VCaP (cell line): ENCODE data around the gene RIPK3.
"Not testable (repeated sequence)": the region's sequence is repeated elsewhere in the genome, so short reads cannot be mapped to it uniquely, and the experiment has no call there.

Source experiments
- H3K27ac ChIP-seq: fragments of 450-650 bp; 2 replicates; pipeline ENCODE4 v1.5.1; 2017
- CTCF ChIP-seq: fragments of 450-650 bp; conservative IDR thresholded peaks from 2 replicates; pipeline ENCODE4 v1.5.1; 2017; ENCODE audit warnings: mild to moderate bottlenecking, moderate library complexity

RIPK3 gene

DNA sequence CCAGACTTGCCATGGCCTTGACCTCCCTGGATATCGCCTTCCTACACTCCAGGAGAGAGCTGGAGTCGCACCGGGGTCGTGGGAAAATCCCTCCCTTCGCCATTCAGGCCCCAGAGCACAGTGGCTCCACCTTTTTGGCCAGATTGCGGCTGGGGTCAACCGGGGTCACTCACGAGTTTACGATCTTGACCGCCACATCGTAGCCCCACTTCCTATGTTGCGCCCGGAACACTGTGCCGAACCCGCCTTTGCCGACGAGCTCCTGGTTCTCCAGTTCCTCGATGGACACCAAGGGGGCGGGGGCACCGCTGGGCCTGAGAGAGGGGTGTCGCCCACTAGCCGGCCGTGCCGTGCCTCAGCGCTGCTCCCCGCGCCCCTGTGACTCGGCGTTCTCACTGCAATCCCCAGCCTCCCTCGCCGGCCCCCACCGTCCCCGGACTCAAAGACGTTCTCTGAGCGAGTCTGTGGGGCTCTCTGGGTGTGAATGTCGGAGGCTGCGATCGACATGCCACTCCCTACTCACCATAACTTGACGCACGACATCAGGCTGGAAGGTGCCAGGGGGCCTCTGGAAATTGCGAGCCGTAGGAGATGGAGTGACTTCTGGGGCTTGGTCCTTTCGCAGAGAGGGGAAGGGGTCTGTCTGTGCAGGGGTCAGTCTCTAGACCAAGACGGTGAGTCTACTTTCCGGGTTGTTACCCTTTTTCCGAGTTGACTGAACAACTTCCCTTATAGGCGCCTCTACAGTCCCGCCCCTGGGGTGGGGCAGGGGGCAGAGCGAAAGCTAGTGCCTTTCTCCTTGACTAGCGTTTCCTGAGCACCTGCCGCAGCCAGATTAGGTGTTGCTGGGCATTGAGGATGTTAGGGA, at the start of gene RIPK3:
TSS of gene RIPK3 (minus strand) at position 708 of the 868 bp plus-strand sequence. CDS start at position 543, 165 bp downstream.
- TF ChIP-seq CTCF = no peak
- no peak within 1 kb of the TSS for H3K27ac ChIP-seq

DNA sequence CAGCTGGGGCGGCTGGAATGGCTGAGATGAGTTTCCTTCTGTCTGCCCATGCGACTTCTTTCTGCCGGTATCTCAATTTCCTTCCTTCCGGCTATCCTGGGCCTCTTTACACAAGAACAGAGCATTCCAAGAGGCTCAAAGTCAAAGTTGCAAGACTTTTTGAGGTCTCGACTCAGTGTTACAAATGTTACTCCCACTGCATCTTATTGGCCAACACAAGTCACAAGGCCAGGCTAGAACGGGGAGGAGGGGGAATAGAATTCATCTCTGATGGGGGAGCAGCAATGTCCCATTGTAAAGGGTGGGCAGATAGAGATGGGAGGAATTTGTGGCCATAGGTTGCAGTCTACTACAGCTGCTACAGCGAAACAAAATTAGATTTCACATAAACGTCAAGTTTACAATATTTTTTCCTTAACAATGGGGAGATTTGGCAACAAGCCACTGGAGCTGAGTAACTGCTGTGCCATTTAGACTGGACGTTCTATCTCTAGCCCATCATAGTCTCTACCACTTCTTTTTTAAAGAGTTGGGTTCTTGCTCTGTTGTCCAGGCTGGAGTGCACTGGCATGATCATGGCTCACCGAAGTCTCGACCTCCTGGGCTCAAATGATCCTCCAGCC, 49.5 kb upstream of the RIPK3 start:
- no peak overlapping the region for H3K27ac ChIP-seq
- no peak for TF ChIP-seq CTCF

GRCh38 chr14:24388474-24389179, 48.8 kb upstream of the RIPK3 start:
- no peak overlapping the region for H3K27ac ChIP-seq
- TF ChIP-seq CTCF = no peak

- H3K27ac ChIP-seq = not testable (repeated sequence)
These were observed 47.8 kb upstream of the RIPK3 start for GRCh38 chr14:24387579-24387978.

DNA sequence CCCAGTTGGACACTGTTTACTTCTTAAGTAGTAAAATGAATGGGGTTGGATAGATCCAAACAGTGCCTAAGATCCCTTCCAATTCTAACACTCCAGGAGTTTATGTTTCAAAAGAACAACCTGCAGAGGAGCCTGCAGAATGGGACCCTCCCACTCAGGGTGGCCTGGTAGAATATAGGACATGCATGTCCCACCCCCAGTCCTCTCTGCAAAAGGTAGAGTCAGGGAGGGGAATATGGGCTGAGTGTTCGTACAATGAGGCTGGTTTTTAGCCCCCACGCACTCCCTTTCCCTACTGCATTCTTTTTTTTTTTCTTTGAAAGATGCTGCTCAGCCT, 47.2 kb upstream of the RIPK3 start:
- TF ChIP-seq CTCF = no peak

GRCh38 chr14:24385524-24385923, 45.7 kb upstream of the RIPK3 start:
- TF ChIP-seq CTCF = no peak
- H3K27ac ChIP-seq = no peak overlapping the region

More for the DNA sequence above, 47.2 kb upstream of the RIPK3 start:
- H3K27ac ChIP-seq = no peak overlapping the region

- no peak overlapping the region for H3K27ac ChIP-seq
- no peak for TF ChIP-seq CTCF
These were observed 44.4 kb upstream of the RIPK3 start for GRCh38 chr14:24384169-24384568.
